Measurements from ENCODE around the gene ANKRD62. TPM values are rescaled to one million over a fixed set of nuclear protein-coding genes. Genes with fewer than 3 reads are reported as not detected.

Gene ANKRD62
- total RNA-seq, 2 donors from 2014 or later, result 13.0 to 14.2 TPM

- intact Hi-C loops (cut with DNase I), result loop anchor here (10.0 kb wide), 1 partner anchor 147 kb away; no protein-coding TSS in a partner anchor
- Histone ChIP-seq H3K4me1 (peaks cover 54% of the 10 kb centered on the region), H3K36me3 (replicated peaks in 1 of 2; ENCODE audit: insufficient read depth in 1 of 2, low read depth in 2 of 2) (no peaks in the 10 kb centered on the region), H3K4me3 (no peak overlapping the region), H3K27me3 (no peaks in the 10 kb centered on the region), H3K27ac (peak overlapping the region in 3 of 4 donors; percentile 73 to 77 (median 73)), H3K9me3 (no peaks in the 10 kb centered on the region)
- ATAC-seq, result no peak
- TF ChIP-seq CTCF (IDR thresholded peaks at IDR 0.05) (no peak), POLR2A (IDR thresholded peaks at IDR 0.05) (no peak)
- DNase-seq, result no peak
- 59 to 80% methylated on average over 2 to 3 of the region's 3 CpGs for WGBS, 2 donors
Observed at GRCh38 chr18:12087471-12088025, 6.1 kb upstream of the ANKRD62 start.

GRCh38 chr18:12088096-12088495 lies 5.5 kb upstream of the ANKRD62 start:
- 57 to 83% methylated on average over 4 of the region's 4 CpGs for WGBS, 2 donors
- TF ChIP-seq POLR2A (IDR thresholded peaks at IDR 0.05) (no peak), CTCF (IDR thresholded peaks at IDR 0.05) (no peak)
- intact Hi-C loops (cut with DNase I), result loop anchor here (10.0 kb wide), 1 partner anchor 147 kb away; no protein-coding TSS in a partner anchor
- Histone ChIP-seq H3K27me3 (no peaks in the 10 kb centered on the region), H3K9me3 (no peaks in the 10 kb centered on the region), H3K4me1 (peaks cover 55% of the 10 kb centered on the region), H3K27ac (peak overlapping the region in 3 of 4 donors; percentile 6 to 73 (median 38)), H3K36me3 (replicated peaks in 1 of 2; ENCODE audit: insufficient read depth in 1 of 2, low read depth in 2 of 2) (no peaks in the 10 kb centered on the region), H3K4me3 (no peak overlapping the region)
- ATAC-seq (no peak), DNase-seq (no peak)

GRCh38 chr18:12088731-12089375 lies 4.8 kb upstream of the ANKRD62 start:
- TF ChIP-seq CTCF (IDR thresholded peaks at IDR 0.05) (no peak), POLR2A (IDR thresholded peaks at IDR 0.05) (no peak)
- no peaks in the 10 kb centered on the region for H3K36me3 ChIP-seq (replicated peaks in 1 of 2; ENCODE audit: insufficient read depth in 1 of 2, low read depth in 2 of 2)
- DNase-seq, result peak in 2 of 4 donors; percentile 50 to 73

GRCh38 chr18:12091538-12092141 lies 2.0 kb upstream of the ANKRD62 start:
- Histone ChIP-seq H3K9me3 (no peaks in the 10 kb centered on the region), H3K27ac (peak overlapping the region in 3 of 4 donors; percentile 55 to 67 (median 66)), H3K27me3 (no peaks in the 10 kb centered on the region), H3K4me1 (peaks cover 51% of the 10 kb centered on the region), H3K36me3 (replicated peaks in 1 of 2; ENCODE audit: insufficient read depth in 1 of 2, low read depth in 2 of 2) (no peaks in the 10 kb centered on the region), H3K4me3 (no peak overlapping the region)
- 42 to 54% methylated on average over 3 to 9 of the region's 9 CpGs for WGBS, 2 donors
- DNase-seq, result peak; percentile 91 to 95 (median 93)
- intact Hi-C loops (cut with DNase I), result no loop called here
- TF ChIP-seq CTCF (IDR thresholded peaks at IDR 0.05) (peak in 4 of 7 experiments; percentile 51 to 66 (median 58)), POLR2A (IDR thresholded peaks at IDR 0.05) (peak in 1 of 3 donors; percentile 10)
- ATAC-seq, result peak; percentile 90

More at GRCh38 chr18:12088731-12089375, 4.8 kb upstream of the ANKRD62 start:
- no peak for ATAC-seq
- no peaks in the 10 kb centered on the region for H3K27me3 ChIP-seq
- peaks cover 55% of the 10 kb centered on the region for H3K4me1 ChIP-seq
- peak overlapping the region in 3 of 4 donors; percentile 6 to 73 (median 38) for H3K27ac ChIP-seq
- H3K9me3 ChIP-seq, result no peaks in the 10 kb centered on the region
- intact Hi-C loops (cut with DNase I), result loop anchor here (10.0 kb wide), 1 partner anchor 146 kb away; no protein-coding TSS in a partner anchor
- no peak overlapping the region for H3K4me3 ChIP-seq
- 54 to 57% methylated on average over 4 to 5 of the region's 5 CpGs for WGBS, 2 donors
